OCI-LY3 (cell line): ENCODE data around the gene FRMPD4.

ENCODE experiments used
- H2AFZ ChIP-seq: fragments of 200-600, 300-600 bp; shearing (Covaris generic); 2 replicates; pipeline ENCODE4 v1.6.0; 2014; ENCODE audit warnings: antibody characterized with exemption, low read depth, low read length
- H3K27ac ChIP-seq: fragments of 200-600, 300-600 bp; sonication (generic); 2 replicates; pipeline ENCODE4 v1.5.1; 2014; ENCODE audit warnings: mild to moderate bottlenecking, low read length, moderate library complexity, mixed read lengths
- H3K27me3 ChIP-seq: fragments of 200-600, 300-600 bp; sonication (generic); 2 replicates; pipeline ENCODE4 v1.6.1; 2014; ENCODE audit warnings: low read depth, low read length, mixed read lengths
- H3K36me3 ChIP-seq: fragments of 200-600, 300-600 bp; sonication (generic); replicated peaks from 2 replicates; pipeline ENCODE3; 2014; ENCODE audit warnings: low read depth, low read length, mixed read lengths
- H3K4me1 ChIP-seq: fragments of 300-600, 200-600 bp; sonication (generic); 2 replicates; pipeline ENCODE4 v1.6.1; 2014; ENCODE audit warnings: low read length, mixed read lengths
- H3K4me2 ChIP-seq: fragments of 200-600, 300-600 bp; sonication (generic); 2 replicates; pipeline ENCODE4 v1.6.1; 2014; ENCODE audit warnings: low read length, mixed read lengths
- H3K4me3 ChIP-seq: fragments of 300-600, 200-600 bp; sonication (generic); 2 replicates; pipeline ENCODE4 v1.5.1; 2014; ENCODE audit warnings: antibody characterized with exemption, mild to moderate bottlenecking, low read length, moderate library complexity
- H3K79me2 ChIP-seq: fragments of 300-600, 200-600 bp; shearing (Covaris generic); 2 replicates; pipeline ENCODE4 v1.6.1; 2014; ENCODE audit warnings: mild to moderate bottlenecking, low read length, mixed read lengths
- H3K9ac ChIP-seq: fragments of 300-600, 200-600 bp; shearing (Covaris generic); 2 replicates; pipeline ENCODE4 v1.6.0; 2014; ENCODE audit warnings: mild to moderate bottlenecking, low read length, moderate library complexity
- H3K9me3 ChIP-seq: fragments of 200-600, 300-600 bp; shearing (Covaris generic); 2 replicates; pipeline ENCODE4 v1.6.1; 2014; ENCODE audit warnings: low read length, mixed read lengths; ENCODE audit not compliant: insufficient read depth
- H4K20me1 ChIP-seq: fragments of 200-600, 300-600 bp; sonication (generic); 2 replicates; pipeline ENCODE4 v1.6.1; 2016; ENCODE audit warnings: low read length, mixed read lengths; ENCODE audit not compliant: insufficient read depth
- EZH2phosphoT487 ChIP-seq: fragments of 200-600 bp; shearing (Covaris generic); IDR thresholded peaks from 2 replicates; pipeline ENCODE4 v1.6.1; 2018; ENCODE audit warnings: antibody characterized with exemption, mixed run types, low read depth
- TF ChIP-seq, protein P1 (sequence below): fragments of 200-600, 300-600 bp; sonication (generic); IDR thresholded peaks from 2 replicates; pipeline ENCODE4 v1.5.1; 2014; ENCODE audit warnings: antibody characterized with exemption, low read length, low read depth

The FRMPD4 gene

DNA sequence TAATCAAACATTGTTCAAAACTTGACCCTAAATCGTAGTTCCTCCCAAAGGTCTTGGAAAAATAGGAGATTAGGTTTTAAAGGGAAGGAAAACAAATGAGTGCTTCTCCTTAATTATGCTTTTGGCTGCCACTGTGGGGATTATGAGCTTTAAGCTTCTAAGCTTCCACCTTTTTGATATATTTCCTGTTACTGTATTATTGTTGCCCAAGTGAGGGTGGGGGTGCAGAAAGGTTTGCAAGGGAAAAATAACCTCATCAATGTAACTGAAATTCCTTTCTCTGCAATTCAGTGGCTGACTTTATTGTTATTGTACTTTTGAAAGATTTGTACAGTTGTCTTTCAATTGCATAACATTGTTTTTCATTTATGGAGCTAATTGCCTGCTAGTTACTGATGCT, 285.1 kb downstream of the FRMPD4 start:
- H3K9me3 ChIP-seq: no peaks in the 10 kb centered on the region
- TF ChIP-seq, protein P1, sequence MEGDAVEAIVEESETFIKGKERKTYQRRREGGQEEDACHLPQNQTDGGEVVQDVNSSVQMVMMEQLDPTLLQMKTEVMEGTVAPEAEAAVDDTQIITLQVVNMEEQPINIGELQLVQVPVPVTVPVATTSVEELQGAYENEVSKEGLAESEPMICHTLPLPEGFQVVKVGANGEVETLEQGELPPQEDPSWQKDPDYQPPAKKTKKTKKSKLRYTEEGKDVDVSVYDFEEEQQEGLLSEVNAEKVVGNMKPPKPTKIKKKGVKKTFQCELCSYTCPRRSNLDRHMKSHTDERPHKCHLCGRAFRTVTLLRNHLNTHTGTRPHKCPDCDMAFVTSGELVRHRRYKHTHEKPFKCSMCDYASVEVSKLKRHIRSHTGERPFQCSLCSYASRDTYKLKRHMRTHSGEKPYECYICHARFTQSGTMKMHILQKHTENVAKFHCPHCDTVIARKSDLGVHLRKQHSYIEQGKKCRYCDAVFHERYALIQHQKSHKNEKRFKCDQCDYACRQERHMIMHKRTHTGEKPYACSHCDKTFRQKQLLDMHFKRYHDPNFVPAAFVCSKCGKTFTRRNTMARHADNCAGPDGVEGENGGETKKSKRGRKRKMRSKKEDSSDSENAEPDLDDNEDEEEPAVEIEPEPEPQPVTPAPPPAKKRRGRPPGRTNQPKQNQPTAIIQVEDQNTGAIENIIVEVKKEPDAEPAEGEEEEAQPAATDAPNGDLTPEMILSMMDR: no peak
- TF ChIP-seq EZH2phosphoT487: no peak
- H3K4me1 ChIP-seq: peaks cover 2% of the 10 kb centered on the region
- H3K9ac ChIP-seq: no peak overlapping the region
- no peak overlapping the region for H3K4me2 ChIP-seq
- H4K20me1 ChIP-seq: no peaks in the 10 kb centered on the region
- no peaks in the 10 kb centered on the region for H3K36me3 ChIP-seq
- no peak overlapping the region for H2AFZ ChIP-seq
- no peaks in the 10 kb centered on the region for H3K79me2 ChIP-seq
- no peak overlapping the region for H3K4me3 ChIP-seq
- H3K27ac ChIP-seq: no peak overlapping the region
- H3K27me3 ChIP-seq: no peaks in the 10 kb centered on the region

DNA sequence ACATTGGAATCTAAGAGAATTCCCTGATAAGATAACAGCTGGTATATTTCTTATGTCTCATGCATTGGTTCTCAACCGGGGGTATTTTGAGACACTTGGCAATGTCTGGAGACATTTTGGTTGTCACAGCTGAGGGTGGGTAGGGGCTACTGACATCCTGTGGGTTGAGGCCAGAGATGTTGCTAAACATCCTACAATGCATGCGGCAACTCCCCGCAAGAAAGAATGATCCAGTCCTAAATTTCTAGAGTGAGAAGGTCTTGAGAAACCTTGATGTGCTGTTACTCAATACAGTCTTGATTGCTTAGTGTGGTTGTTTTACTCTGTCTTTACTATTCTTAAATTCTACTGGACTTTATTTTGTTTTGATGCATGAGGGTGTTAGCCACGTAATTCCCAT, 287.2 kb downstream of the FRMPD4 start:
- no peak overlapping the region for H3K4me2 ChIP-seq
- H3K27me3 ChIP-seq: no peaks in the 10 kb centered on the region
- no peak for TF ChIP-seq EZH2phosphoT487
- TF ChIP-seq, protein P1: no peak
- H4K20me1 ChIP-seq: no peaks in the 10 kb centered on the region
- H3K36me3 ChIP-seq: no peaks in the 10 kb centered on the region
- no peaks in the 10 kb centered on the region for H3K79me2 ChIP-seq
- no peak overlapping the region for H3K9ac ChIP-seq
- H2AFZ ChIP-seq: no peak overlapping the region
- H3K4me3 ChIP-seq: no peak overlapping the region
- no peaks in the 10 kb centered on the region for H3K9me3 ChIP-seq
- H3K4me1 ChIP-seq: peaks cover 18% of the 10 kb centered on the region
- no peak overlapping the region for H3K27ac ChIP-seq

DNA sequence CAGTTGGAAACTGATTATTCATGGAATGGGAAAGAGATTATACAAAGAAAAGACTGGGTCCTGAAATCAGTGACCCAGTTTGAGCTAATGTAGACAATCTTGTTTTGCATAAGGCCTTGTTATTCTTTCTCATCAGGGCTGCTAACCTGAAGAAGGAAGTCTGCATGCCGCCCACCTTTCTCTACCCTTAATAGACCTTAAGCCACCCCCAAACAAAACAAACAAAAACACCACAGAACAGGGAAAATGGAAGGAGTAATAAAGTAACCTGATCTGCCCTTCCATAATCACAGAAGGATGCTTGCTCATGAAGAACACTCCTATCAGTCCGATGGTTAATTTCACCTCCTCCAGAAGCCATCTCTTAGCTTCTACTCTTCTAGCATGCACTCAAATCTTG, 288.1 kb downstream of the FRMPD4 start:
- Histone ChIP-seq H3K9ac (no peak overlapping the region), H3K36me3 (no peaks in the 10 kb centered on the region), H3K27me3 (no peaks in the 10 kb centered on the region), H3K4me3 (no peak overlapping the region), H2AFZ (no peak overlapping the region), H3K9me3 (no peaks in the 10 kb centered on the region), H3K27ac (no peak overlapping the region), H3K4me2 (no peak overlapping the region), H3K4me1 (peaks cover 21% of the 10 kb centered on the region), H4K20me1 (no peaks in the 10 kb centered on the region), H3K79me2 (no peaks in the 10 kb centered on the region)
- TF ChIP-seq, protein P1: no peak
- TF ChIP-seq EZH2phosphoT487: no peak

- no peak overlapping the region for H3K4me3 ChIP-seq
- no peaks in the 10 kb centered on the region for H4K20me1 ChIP-seq
- no peak overlapping the region for H3K27ac ChIP-seq
- no peak overlapping the region for H3K9ac ChIP-seq
- no peak for TF ChIP-seq EZH2phosphoT487
- TF ChIP-seq, protein P1: no peak
- no peak overlapping the region for H3K4me2 ChIP-seq
- H3K9me3 ChIP-seq: no peaks in the 10 kb centered on the region
- no peak overlapping the region for H2AFZ ChIP-seq
- H3K4me1 ChIP-seq: peaks cover 16% of the 10 kb centered on the region
- H3K27me3 ChIP-seq: no peaks in the 10 kb centered on the region
- no peaks in the 10 kb centered on the region for H3K36me3 ChIP-seq
- H3K79me2 ChIP-seq: no peaks in the 10 kb centered on the region
Observed at GRCh38 chrX:12434493-12434892, 296.2 kb downstream of the FRMPD4 start.
